Breast epithelium (tissue), 4 donors: ENCODE results near the gene RAB7B. TPM values are rescaled to one million over a fixed set of nuclear protein-coding genes. Genes with fewer than 3 reads are reported as not detected.

ENCODE experiments used
- DNase-seq, 2 donors: peaks; one replicate each; pipeline ENCODE4 v3.0.0-alpha.2; 2019; ENCODE audit warnings: low spot score in 2 of 2
- H3K27ac ChIP-seq, 2 donors: fragments of 200-600 bp; sonication (generic) in 1 of 2; one replicate each; pipeline ENCODE4 v1.5.1; 2016 to 2019; ENCODE audit warnings: mild to moderate bottlenecking in 1 of 2
- H3K27me3 ChIP-seq, 2 donors: fragments of 200-600 bp; sonication (generic) in 1 of 2; one replicate each; pipeline versions ENCODE4 v1.5.1 to v1.6.0; 2017 to 2019; ENCODE audit warnings: control low read depth in 1 of 2, mild to moderate bottlenecking in 1 of 2
- H3K36me3 ChIP-seq: fragments of 200-600 bp; one replicate; pipeline ENCODE4 v1.5.1; 2019
- H3K4me1 ChIP-seq, 2 donors: fragments of 200-600 bp; sonication (generic); one replicate each; pipeline ENCODE4 v1.5.1; 2016 to 2019; ENCODE audit warnings: control low read depth in 1 of 2
- H3K4me3 ChIP-seq, 3 donors: fragments of 200-600 bp; sonication (generic); 1 replicate in 2 of 3; 2 replicates in 1 of 3; pipeline ENCODE4 v1.5.1; 2016 to 2019; ENCODE audit warnings: mild to moderate bottlenecking in 3 of 3, moderate library complexity in 2 of 3
- H3K9me3 ChIP-seq, 2 donors: fragments of 200-600 bp; sonication (generic) in 1 of 2; one replicate each; pipeline ENCODE4 v1.5.1; 2016 to 2019; ENCODE audit warnings: control low read depth in 1 of 2
- POLR2A ChIP-seq: fragments of 450-650 bp; IDR thresholded peaks from one replicate; pipeline ENCODE4 v1.6.1; 2016; ENCODE audit warnings: antibody characterized with exemption, mild to moderate bottlenecking, moderate library complexity
- POLR2AphosphoS5 ChIP-seq, 3 donors: sonication (generic); formaldehyde crosslinking; IDR thresholded peaks; one replicate each; pipeline ENCODE4 v1.6.1; 2017; ENCODE audit warnings: antibody characterized with exemption in 3 of 3
- intact Hi-C: fragments of 100-400 bp; cut with DNase I; formaldehyde crosslinking; loops from one replicate; pipeline ENCODE4 v1.15.1; 2023; ENCODE audit warnings: low total_unique reads
- total RNA-seq, 3 donors: library from RNA; depleted of rRNA; stranded (reverse); fragments of >200 nt; gene quantifications; one replicate each; pipeline ENCODE4 v1.1.0, GENCODE V29; 2016
- TF ChIP-seq, protein P1 (sequence below), 3 donors: fragments of 450-650 bp; IDR thresholded peaks; one replicate each; pipeline ENCODE4 v1.5.1; 2016 to 2017; ENCODE audit warnings: antibody characterized with exemption in 3 of 3, mild to moderate bottlenecking in 3 of 3, moderate library complexity in 3 of 3

RAB7B gene
- total RNA-seq, 3 donors from 2014 or later: 1.3 to 6.6 (median 2.9) TPM

DNA sequence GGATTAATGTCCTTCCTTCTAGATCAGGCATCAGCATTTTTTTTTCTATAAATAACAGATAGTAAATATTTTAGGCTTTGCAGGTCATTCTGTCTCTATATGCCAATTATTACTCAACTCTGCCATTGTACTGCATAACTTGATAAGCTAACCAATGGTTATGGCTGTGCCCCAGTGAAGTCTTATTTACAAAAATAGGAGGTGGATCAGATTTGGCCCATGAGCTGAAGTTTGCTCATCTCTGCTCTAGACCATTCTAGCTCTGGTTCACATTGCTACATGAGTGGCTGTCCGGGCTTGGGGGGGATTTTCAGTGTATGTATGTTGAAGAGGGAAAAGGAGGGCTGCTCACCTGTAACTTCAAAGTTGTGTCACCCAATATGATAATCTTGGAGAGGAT lies 10.1 kb downstream of the RAB7B start:
- no peak overlapping the region for H3K27ac ChIP-seq
- intact Hi-C loops: no loop called here
- H3K36me3 ChIP-seq: no peaks in the 10 kb centered on the region
- TF ChIP-seq POLR2A: no peak
- TF ChIP-seq, protein P1, sequence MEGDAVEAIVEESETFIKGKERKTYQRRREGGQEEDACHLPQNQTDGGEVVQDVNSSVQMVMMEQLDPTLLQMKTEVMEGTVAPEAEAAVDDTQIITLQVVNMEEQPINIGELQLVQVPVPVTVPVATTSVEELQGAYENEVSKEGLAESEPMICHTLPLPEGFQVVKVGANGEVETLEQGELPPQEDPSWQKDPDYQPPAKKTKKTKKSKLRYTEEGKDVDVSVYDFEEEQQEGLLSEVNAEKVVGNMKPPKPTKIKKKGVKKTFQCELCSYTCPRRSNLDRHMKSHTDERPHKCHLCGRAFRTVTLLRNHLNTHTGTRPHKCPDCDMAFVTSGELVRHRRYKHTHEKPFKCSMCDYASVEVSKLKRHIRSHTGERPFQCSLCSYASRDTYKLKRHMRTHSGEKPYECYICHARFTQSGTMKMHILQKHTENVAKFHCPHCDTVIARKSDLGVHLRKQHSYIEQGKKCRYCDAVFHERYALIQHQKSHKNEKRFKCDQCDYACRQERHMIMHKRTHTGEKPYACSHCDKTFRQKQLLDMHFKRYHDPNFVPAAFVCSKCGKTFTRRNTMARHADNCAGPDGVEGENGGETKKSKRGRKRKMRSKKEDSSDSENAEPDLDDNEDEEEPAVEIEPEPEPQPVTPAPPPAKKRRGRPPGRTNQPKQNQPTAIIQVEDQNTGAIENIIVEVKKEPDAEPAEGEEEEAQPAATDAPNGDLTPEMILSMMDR (IDR thresholded peaks at IDR 0.05): no peak
- TF ChIP-seq POLR2AphosphoS5 (IDR thresholded peaks at IDR 0.05): no peak
- no peaks in the 10 kb centered on the region for H3K27me3 ChIP-seq
- DNase-seq: no peak
- H3K4me3 ChIP-seq: no peak overlapping the region
- no peaks in the 10 kb centered on the region for H3K4me1 ChIP-seq
- H3K9me3 ChIP-seq: no peaks in the 10 kb centered on the region

DNA sequence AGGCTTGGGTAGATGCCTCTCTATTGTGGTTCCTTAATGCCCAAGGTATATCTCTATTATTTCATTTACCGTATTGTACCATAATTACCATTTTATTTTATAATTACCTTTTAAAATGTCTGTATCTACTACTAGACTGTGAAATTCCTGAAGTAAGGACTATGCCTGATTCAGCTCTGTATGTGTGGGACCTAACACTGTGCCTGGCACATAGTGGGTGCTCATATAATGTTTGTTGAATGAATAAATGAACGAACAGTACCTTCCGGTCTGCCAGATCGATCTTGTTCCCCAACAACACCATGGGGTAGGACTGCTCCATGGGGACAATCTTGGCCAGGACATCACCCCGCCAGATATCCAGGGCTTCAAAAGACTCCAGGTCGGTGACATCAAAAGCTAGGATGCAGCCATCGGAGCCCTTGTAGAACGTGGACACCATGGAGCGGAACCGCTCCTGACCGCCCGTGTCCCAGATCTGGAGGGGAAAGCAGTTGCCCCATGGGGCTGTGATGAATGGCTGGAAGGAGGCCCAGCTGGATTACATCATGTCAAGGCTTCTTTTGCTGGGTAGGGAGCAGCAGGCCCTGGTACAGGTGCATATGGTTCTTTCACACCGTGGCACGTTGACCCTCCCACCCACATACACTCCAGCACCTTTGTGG lies 10.8 kb downstream of the RAB7B start:
- DNase-seq: no peak
- H3K9me3 ChIP-seq: no peaks in the 10 kb centered on the region
- H3K36me3 ChIP-seq: no peaks in the 10 kb centered on the region
- H3K27me3 ChIP-seq: no peaks in the 10 kb centered on the region
- H3K4me1 ChIP-seq: no peaks in the 10 kb centered on the region
- TF ChIP-seq POLR2A: no peak
- TF ChIP-seq POLR2AphosphoS5 (IDR thresholded peaks at IDR 0.05): no peak
- TF ChIP-seq, protein P1 (IDR thresholded peaks at IDR 0.05): no peak
- H3K4me3 ChIP-seq: no peak overlapping the region
- H3K27ac ChIP-seq: no peak overlapping the region
- intact Hi-C loops: no loop called here

DNA sequence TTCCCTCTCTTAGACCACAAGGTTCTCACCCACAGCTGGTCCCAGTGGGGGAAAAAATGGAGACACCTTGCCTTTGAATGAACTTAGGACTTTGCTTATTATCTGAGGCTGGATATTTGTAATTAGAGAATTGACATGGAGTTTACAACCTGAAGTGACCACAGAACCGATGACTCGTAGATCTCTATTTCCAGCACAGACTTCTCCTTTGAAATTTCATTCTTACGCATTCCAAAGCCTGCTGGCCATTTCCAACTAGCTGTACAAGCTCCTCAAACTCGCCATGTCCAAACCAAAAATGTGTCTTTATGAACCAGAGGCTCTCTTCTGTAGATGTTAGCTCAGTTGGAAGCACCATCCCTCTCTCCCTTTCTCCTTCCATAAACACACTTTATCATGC lies 12.0 kb downstream of the RAB7B start:
- no peak for DNase-seq
- Histone ChIP-seq H3K36me3 (no peaks in the 10 kb centered on the region), H3K27ac (no peak overlapping the region), H3K4me1 (no peaks in the 10 kb centered on the region), H3K4me3 (no peak overlapping the region), H3K27me3 (no peaks in the 10 kb centered on the region), H3K9me3 (no peaks in the 10 kb centered on the region)
- no peak for TF ChIP-seq POLR2AphosphoS5 (IDR thresholded peaks at IDR 0.05)
- no peak for TF ChIP-seq POLR2A
- TF ChIP-seq, protein P1 (IDR thresholded peaks at IDR 0.05): no peak
- intact Hi-C loops: no loop called here

DNA sequence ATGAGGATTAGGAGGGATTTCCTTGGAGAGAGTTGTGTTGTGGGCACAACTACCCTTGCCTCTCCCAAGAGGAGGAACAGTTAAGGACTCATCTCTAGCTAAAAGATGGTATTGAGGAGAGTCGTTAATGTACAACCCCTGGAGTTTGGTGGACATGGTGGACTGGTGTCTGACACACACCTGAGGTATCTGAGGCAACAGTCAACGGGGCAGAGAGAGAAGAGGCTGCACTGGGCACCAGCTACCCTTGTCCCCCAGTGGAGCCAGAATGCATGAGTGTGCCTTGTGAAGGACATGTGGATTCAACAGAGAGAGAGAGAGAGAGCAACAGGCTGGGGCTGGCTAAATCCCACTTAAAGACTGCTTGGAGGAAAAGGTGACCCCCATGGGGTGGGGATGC lies 13.0 kb downstream of the RAB7B start:
- DNase-seq: no peak
- Histone ChIP-seq H3K27me3 (no peaks in the 10 kb centered on the region), H3K9me3 (no peaks in the 10 kb centered on the region), H3K4me1 (no peaks in the 10 kb centered on the region), H3K36me3 (no peaks in the 10 kb centered on the region), H3K4me3 (no peak overlapping the region), H3K27ac (no peak overlapping the region)
- TF ChIP-seq, protein P1 (IDR thresholded peaks at IDR 0.05): no peak
- TF ChIP-seq POLR2A: no peak
- intact Hi-C loops: no loop called here

DNA sequence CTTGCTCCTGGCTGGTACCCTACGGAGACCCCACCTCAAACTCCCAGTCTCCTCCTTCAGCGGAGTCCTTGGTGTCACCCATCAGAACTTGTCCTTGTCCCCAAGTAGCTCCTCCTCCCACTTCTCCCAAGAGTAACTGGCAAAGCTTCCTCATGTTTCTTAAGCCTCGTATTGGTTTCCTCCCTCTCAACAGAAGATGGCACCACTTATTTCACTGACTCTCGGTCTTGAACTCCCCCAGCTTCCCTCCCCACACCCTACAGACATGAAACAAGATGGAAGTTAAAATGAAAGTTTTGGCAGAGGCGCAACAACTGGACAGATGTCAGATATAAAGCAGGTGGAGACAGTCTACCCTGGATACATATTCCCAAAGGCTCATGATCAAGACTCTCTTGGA lies 13.4 kb downstream of the RAB7B start:
- Histone ChIP-seq H3K27ac (no peak overlapping the region), H3K4me1 (peaks cover 0 to 1% of the 10 kb centered on the region in 2 donors), H3K9me3 (no peaks in the 10 kb centered on the region), H3K27me3 (no peaks in the 10 kb centered on the region), H3K4me3 (no peak overlapping the region), H3K36me3 (no peaks in the 10 kb centered on the region)
- no peak for TF ChIP-seq POLR2A
- TF ChIP-seq, protein P1 (IDR thresholded peaks at IDR 0.05): no peak
- no peak for TF ChIP-seq POLR2AphosphoS5 (IDR thresholded peaks at IDR 0.05)
- intact Hi-C loops: no loop called here
- DNase-seq: no peak
